HepG2 (cell line): ENCODE data around the gene DMGDH. TPM values are rescaled to one million over a fixed set of nuclear protein-coding genes. Genes with fewer than 3 reads are reported as not detected.

Experiments
- AKAP8 ChIP-seq: sonication (generic); formaldehyde crosslinking; IDR thresholded peaks from 2 replicates; pipeline ENCODE4 v1.5.1; 2020; ENCODE audit warnings: mild to moderate bottlenecking, missing genetic modification reagents
- CCDC6 ChIP-seq: sonication (generic); formaldehyde crosslinking; IDR thresholded peaks from 2 replicates; pipeline ENCODE4 v1.8.1; 2022; ENCODE audit warnings: mild to moderate bottlenecking, missing genetic modification reagents, moderate library complexity
- ELF1 ChIP-seq: sonication (generic); formaldehyde crosslinking; IDR thresholded peaks from 2 replicates; pipeline ENCODE4 v1.4.0; 2020; ENCODE audit warnings: missing genetic modification reagents
- HNRNPH1 ChIP-seq: fragments of 200-400 bp; formaldehyde crosslinking; optimal IDR thresholded peaks from 2 replicates; pipeline ENCODE3; 2017; ENCODE audit warnings: mild to moderate bottlenecking, low read depth, low read length
- HOXA5 ChIP-seq: sonication (generic); formaldehyde crosslinking; IDR thresholded peaks from 2 replicates; pipeline ENCODE4 v1.4.0; 2020; ENCODE audit warnings: missing genetic modification reagents
- KDM3A ChIP-seq: IDR thresholded peaks from 2 replicates; pipeline ENCODE4 v1.6.1; 2018; ENCODE audit warnings: low read depth, missing compliant biosample characterization
- MAFK ChIP-seq, 2 experiments: IDR thresholded peaks in 1 of 2; conservative IDR thresholded peaks in 1 of 2; 2 replicates each; pipeline ENCODE4 v1.6.1; 2011; ENCODE audit warnings: improper control_type of control experiment in 2 of 2, low read length in 2 of 2
- MLLT10 ChIP-seq: sonication (generic); formaldehyde crosslinking; IDR thresholded peaks from 2 replicates; pipeline ENCODE4 v1.4.0; 2020; ENCODE audit warnings: missing genetic modification reagents
- MYNN ChIP-seq: sonication (generic); formaldehyde crosslinking; IDR thresholded peaks from 2 replicates; pipeline ENCODE4 v1.4.0; 2020; ENCODE audit warnings: mild to moderate bottlenecking, low read depth, missing genetic modification reagents
- NCOR1 ChIP-seq: fragments of 200-600 bp; sonication (generic); IDR thresholded peaks from 2 replicates; pipeline ENCODE4 v1.7.0; 2017; ENCODE audit warnings: antibody characterized with exemption, low read length, borderline replicate concordance
- NFYC ChIP-seq: IDR thresholded peaks from 2 replicates; pipeline ENCODE4 v1.6.1; 2016; ENCODE audit warnings: missing genetic modification reagents, missing compliant biosample characterization
- NR2C2 ChIP-seq: sonication (generic); formaldehyde crosslinking; IDR thresholded peaks from 2 replicates; pipeline ENCODE4 v1.4.0; 2020; ENCODE audit warnings: missing genetic modification reagents, mild to moderate bottlenecking, moderate library complexity, borderline replicate concordance
- RARG ChIP-seq: sonication (generic); formaldehyde crosslinking; IDR thresholded peaks from 2 replicates; pipeline ENCODE4 v1.4.0; 2020; ENCODE audit warnings: low read depth, mild to moderate bottlenecking, missing genetic modification reagents
- SALL2 ChIP-seq: sonication (generic); formaldehyde crosslinking; IDR thresholded peaks from 2 replicates; pipeline ENCODE4 v1.8.1; 2023; ENCODE audit warnings: mild to moderate bottlenecking, missing genetic modification reagents, inconsistent platforms
- SSRP1 ChIP-seq: IDR thresholded peaks from 2 replicates; pipeline ENCODE4 v1.6.1; 2016; ENCODE audit warnings: control low read depth
- TCF7L2 ChIP-seq: IDR thresholded peaks from 2 replicates; pipeline ENCODE4 v1.6.1; 2011; ENCODE audit warnings: mild to moderate bottlenecking, low read depth, low read length, moderate library complexity
- TMF1 ChIP-seq: sonication (generic); formaldehyde crosslinking; IDR thresholded peaks from 2 replicates; pipeline ENCODE4 v1.8.1; 2022; ENCODE audit warnings: low read depth, missing genetic modification reagents
- TRAFD1 ChIP-seq: sonication (generic); formaldehyde crosslinking; IDR thresholded peaks from 2 replicates; pipeline ENCODE4 v1.5.1; 2020; ENCODE audit warnings: missing genetic modification reagents, mild to moderate bottlenecking, borderline replicate concordance
- YEATS4 ChIP-seq: sonication (generic); formaldehyde crosslinking; IDR thresholded peaks from 2 replicates; pipeline ENCODE4 v1.4.0; 2020; ENCODE audit warnings: missing genetic modification reagents, borderline replicate concordance
- ZFP82 ChIP-seq: sonication (generic); formaldehyde crosslinking; IDR thresholded peaks from 2 replicates; pipeline ENCODE4 v1.5.1; 2020; ENCODE audit warnings: mild to moderate bottlenecking, missing genetic modification reagents, borderline replicate concordance
- ZFP91 ChIP-seq: sonication (generic); formaldehyde crosslinking; IDR thresholded peaks from 2 replicates; pipeline ENCODE4 v1.9.0; 2022; ENCODE audit warnings: missing genetic modification reagents, mild to moderate bottlenecking, borderline replicate concordance
- ZMAT3 ChIP-seq: sonication (generic); formaldehyde crosslinking; conservative IDR thresholded peaks from 2 replicates; pipeline ENCODE4 v1.7.0; 2021; ENCODE audit warnings: missing genetic modification reagents
- ZNF552 ChIP-seq: sonication (generic); formaldehyde crosslinking; IDR thresholded peaks from 2 replicates; pipeline ENCODE4 v1.9.0; 2022; ENCODE audit warnings: missing genetic modification reagents, mild to moderate bottlenecking, borderline replicate concordance
- ZNF569 ChIP-seq: sonication (generic); formaldehyde crosslinking; IDR thresholded peaks from 2 replicates; pipeline ENCODE4 v1.5.0; 2020; ENCODE audit warnings: mild to moderate bottlenecking, missing genetic modification reagents, moderate library complexity, borderline replicate concordance
- ZNF576 ChIP-seq: sonication (generic); formaldehyde crosslinking; IDR thresholded peaks from 2 replicates; pipeline ENCODE4 v1.4.0; 2020; ENCODE audit warnings: mild to moderate bottlenecking, missing genetic modification reagents
- ZNF629 ChIP-seq: sonication (generic); formaldehyde crosslinking; conservative IDR thresholded peaks from 2 replicates; pipeline ENCODE4 v1.5.0; 2020; ENCODE audit warnings: missing genetic modification reagents
- ZSCAN30 ChIP-seq: sonication (generic); formaldehyde crosslinking; IDR thresholded peaks from 2 replicates; pipeline ENCODE4 v1.5.0; 2020; ENCODE audit warnings: mild to moderate bottlenecking, missing genetic modification reagents
- polyA plus RNA-seq, 8 experiments: library from polyadenylated mRNA; depleted of rRNA in 3 of 8; stranded (reverse) in 7 of 8; unstranded in 1 of 8; fragments of >200 nt; fragmentation: Illumina TruSeq in 4 of 8; extraction: Trizol in 4 of 8; gene quantifications; 2 replicates each; pipeline versions ENCODE4 v1.2.1 to v1.2.3, GENCODE V29; 2011 to 2016; ENCODE audit warnings: low read depth in 4 of 8, missing spikeins in 1 of 8, mixed read lengths in 1 of 8; ENCODE audit not compliant: insufficient read depth in 1 of 8
- total RNA-seq, 5 experiments: library from RNA; depleted of rRNA; stranded (reverse); fragments of >200 nt; fragmentation: Illumina TruSeq; extraction: Trizol; gene quantifications; 2 replicates each; pipeline ENCODE4 v1.2.3, GENCODE V29; 2016; ENCODE audit warnings: low read depth in 1 of 5

Gene DMGDH
- total and polyA plus RNA-seq, 2 of the 13 experiments (the other 11 are each of a cell fraction or from before 2014, with no cell fraction given), result 3.6 to 7.9 TPM

GRCh38 chr5:79030663-79031484, 38.6 kb downstream of the DMGDH start (continued):
- TF ChIP-seq ZNF576 (CRISPR knock-in tag) (no peak), MLLT10 (CRISPR knock-in tag) (no peak), ZNF629 (no peak), NCOR1 (peak; percentile 93), MYNN (CRISPR knock-in tag) (no peak), ZFP82 (0 out of 2 replicates have a peak, but pooled peaks have one; percentile 29), AKAP8 (CRISPR knock-in tag) (no peak), CCDC6 (CRISPR knock-in tag) (no peak), MAFK (conservative IDR thresholded peaks at IDR 0.05 in 1 of 2, IDR thresholded peaks at IDR 0.05 in 1 of 2; ENCODE audit: low read length in 2 of 2) (no peak; a peak in 1 of 4 replicates), ELF1 (no peak), TMF1 (CRISPR knock-in tag) (no peak), NFYC (CRISPR knock-in tag) (peak; percentile 53), ZFP91 (CRISPR knock-in tag) (no peak), HOXA5 (CRISPR knock-in tag) (0 out of 2 replicates have a peak, but pooled peaks have one; percentile 33), SSRP1 (CRISPR knock-in tag) (no peak), KDM3A (CRISPR knock-in tag) (no peak), ZMAT3 (CRISPR knock-in tag) (no peak), NR2C2 (CRISPR knock-in tag) (no peak), TRAFD1 (CRISPR knock-in tag) (no peak), RARG (CRISPR knock-in tag) (no peak), TCF7L2 (peak; percentile 78), ZNF569 (CRISPR knock-in tag) (no peak), HNRNPH1 (no peak), SALL2 (CRISPR knock-in tag) (no peak), ZNF552 (CRISPR knock-in tag) (no peak), YEATS4 (CRISPR knock-in tag) (0 out of 2 replicates have a peak, but pooled peaks have one; percentile 52), ZSCAN30 (no peak)
